DMS 273 (cell line): ENCODE measurements around the gene SIL1.
"Not testable (repeated sequence)": the region's sequence is repeated elsewhere in the genome, so short reads cannot be mapped to it uniquely, and the experiment has no call there.

ENCODE experiments used
- DNase-seq: peaks from one replicate; lab custom pipeline; 2025; ENCODE audit not compliant: unreplicated experiment; lab: John Stamatoyannopoulos, UW

The SIL1 gene

DNA sequence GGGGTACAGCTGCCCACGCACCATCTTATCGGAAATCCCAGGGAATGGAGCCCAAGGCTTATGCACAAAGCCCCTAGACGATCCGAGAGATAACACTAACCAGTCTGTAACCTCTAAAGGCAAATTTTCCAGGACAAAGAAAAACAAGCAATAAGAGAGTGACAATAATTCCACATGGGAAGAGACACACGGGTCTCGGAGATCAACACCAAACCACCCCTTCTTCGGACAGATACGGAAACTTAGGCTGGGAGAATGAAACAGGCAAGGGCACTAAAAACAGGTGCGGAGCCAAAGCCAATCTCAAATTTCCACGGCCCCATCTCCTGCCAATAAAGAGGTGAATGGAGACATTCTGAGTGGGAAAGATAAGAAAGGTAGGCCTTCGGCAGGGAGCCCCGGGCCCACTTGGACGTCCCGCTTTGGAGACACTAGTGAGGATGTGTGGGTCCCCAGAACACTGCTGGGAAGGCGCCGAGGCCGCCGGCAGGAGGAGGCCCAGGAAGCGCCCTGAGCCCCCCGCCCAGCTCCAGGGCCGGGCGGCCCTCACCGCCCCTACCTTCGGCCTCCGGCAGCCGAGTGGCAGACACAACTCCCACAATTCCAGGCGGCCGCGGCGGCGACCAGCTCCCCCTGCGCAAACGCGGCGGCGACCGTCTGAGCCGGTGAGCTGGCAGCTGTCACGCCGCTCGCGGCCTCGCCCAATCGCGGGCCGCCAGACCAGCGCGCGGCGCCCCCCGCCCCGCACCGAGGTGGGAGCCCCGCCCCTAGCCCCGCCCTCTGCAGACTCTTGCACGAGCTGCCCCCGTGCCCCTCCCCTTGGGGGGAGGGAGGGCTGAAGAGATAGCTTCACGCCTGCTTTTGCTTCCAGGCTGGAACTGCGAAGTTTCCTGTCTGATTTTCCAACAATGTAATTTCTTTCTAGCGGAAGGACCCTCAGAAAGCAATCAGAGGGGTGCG, at the start of gene SIL1:
Gene SIL1 (minus strand): TSS at position 659 of the 960 bp plus-strand sequence. CDS start 70,525 bp downstream, outside the sequence.
- DNase-seq, result peak; percentile 99

DNA sequence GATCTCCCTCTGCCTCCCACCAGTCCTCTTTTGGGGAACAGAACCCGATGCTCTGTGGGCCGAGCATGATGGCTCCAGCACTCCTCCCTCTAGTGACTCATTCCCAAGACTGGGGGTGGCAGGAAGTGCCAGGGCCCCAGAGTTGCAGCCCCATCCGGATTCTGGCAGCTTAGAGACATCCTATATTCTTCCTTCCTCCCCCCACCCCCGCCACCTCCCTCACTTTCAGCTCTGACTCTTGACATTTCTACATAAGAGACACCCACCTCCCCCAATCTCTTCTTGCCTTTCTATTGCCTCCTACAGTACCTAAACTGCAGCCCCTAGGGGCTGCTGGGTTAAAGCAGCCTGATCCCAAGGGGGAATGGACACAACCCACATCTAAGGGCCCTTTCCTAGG, 48.2 kb upstream of the SIL1 start:
- peak; percentile 38 for DNase-seq

DNA sequence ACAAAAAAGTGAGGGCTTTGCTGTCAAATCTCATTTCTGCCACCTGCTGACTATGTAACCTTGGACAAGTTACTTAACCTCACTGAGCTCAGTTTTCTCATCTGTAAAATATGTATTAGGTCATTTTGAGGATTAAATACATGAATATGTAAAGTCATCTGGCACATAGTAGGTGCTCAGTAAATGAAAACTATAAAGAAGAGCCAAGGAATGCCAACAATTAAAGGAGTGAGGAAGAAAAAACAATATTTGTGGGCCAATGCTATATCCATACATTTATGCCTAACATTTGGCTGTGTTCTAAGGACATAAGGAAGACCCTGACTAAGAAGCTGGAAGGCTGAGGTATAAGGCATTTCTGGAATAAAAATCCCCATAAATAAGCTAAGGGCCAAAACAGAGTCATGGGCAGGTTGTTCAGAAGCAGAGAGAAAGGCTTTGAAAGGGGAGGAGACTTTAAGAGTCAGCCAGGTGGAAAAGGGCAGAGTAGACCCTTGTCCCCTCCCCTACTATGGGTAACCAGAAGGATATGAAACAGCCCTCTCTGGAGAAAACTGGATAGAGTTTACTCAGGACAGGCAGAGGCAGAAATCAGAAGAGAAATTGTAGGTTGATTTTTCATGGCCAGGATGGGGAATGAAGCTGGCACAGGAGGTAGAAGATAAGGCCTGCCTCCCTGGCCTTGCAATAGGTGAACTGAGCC, 47.6 kb upstream of the SIL1 start:
- no peak for DNase-seq

DNA sequence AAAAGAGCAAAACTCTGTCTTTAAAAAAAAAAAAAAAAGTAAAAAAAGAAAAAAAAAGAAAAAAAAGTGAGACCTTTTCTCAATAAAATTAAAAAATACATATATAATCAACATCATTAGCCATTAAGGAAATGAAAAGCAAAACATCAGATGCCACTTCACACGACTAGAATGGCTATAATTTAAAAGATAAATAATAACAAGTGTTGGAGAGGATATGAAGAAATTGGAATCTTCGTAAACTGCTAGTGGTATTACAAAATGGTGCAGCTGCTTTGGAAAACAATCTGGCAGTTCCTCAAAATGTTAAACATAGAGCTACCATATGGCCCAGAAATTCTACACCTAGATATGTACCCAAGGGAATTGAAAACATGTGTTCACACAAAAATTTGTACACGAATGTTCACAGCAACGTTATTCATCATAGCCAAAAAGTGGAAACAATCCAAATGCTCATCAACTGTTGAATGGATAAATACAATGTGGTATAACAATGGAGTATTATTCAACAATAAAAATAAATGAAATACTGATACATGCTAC, 45.3 kb upstream of the SIL1 start:
- DNase-seq, result peak; percentile 97

DNA sequence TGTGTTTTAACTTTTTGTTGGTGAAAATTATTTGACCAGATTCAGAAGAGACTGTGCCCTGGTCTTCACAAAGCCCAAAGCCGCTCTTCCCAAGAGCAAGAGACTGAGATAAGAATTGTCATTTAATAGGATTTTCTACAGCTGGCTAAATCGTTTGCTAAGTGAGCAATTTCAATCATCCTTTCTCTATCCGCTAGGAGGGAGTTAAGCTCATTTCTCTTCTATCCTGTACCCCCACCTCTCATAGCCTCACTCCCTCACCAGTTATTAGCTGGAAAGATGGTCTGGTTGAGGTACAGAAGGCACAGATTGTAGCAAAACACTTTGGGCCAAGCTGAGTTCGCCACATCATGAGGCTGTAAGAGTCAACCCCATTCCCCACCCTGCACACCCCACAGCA, 43.0 kb upstream of the SIL1 start:
- DNase-seq, result no peak

DNA sequence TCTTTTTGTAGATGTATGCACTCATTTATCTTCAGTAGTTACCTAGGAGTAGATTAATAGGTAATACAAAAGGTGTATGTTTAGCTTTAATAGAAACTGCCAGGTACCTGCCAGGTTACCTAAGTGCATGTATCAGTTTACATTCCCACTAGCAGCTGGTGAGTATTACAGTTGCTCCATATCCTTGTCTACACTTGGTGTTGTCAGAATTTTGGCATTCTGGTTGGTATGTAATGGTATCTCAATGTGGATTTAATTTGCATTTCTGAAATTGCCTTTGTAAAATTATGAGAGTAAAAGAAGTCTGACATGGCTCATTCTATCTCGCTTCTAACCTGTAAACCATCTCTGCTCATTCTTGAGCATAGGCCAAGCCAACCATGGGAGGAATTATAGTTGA, 38.3 kb upstream of the SIL1 start:
- no peak for DNase-seq

DNA sequence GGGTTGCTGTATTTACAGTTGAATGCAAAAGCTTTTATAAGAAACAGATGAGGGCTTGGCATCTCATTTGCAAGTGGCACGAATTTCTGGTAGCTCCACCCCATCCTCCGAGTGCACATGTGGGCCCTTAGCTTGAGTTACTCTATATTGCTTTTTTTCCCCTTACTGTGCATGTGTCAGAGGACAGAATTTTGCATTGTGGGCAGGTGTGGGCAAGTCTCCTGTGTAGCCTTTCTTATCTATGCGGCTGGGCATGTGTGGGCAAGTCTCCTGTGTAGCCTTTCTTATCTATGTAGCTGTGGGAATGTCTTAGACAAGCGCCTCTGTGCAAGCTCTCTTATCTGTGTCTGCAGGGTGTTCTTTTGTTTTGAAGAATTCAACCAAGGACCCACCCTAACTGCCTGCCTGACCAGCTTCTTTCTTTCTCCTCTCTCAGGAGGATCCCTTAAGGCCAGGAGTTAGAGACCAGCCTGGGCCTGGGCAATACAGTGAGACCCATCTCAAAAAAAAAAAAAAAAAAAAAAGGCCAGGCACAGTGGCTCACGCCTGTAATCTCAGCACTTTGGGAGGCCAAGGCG, 34.1 kb upstream of the SIL1 start:
- peak; percentile 85 for DNase-seq

DNA sequence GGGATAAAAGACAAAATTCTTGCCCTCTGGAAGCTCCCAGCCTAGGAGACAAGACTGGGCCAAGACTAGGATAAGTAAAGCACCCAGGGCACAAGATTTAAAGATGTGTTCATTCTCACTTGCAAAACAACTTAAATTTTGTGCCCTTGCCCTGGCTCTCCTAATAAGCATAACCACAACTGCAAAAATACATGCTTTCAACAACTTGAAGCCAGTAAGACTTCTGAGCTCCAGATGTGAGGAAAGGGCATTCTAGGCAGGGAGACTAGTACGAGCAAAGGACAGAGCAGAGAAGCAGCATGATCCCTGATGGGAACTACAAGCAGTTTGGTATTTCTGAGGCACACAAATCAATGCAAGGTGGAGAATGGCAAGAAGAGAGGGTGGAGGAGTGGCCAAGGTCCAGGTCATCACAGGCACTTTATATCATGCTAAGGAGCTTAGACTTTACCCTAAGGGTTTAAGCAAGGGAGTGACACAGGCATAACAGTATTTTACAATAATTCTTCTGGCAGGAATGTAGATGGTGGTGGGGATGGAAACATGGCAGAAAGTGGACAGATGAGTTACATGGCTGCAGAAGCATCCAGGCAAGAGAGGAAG, 30.1 kb upstream of the SIL1 start:
- no peak for DNase-seq

DNA sequence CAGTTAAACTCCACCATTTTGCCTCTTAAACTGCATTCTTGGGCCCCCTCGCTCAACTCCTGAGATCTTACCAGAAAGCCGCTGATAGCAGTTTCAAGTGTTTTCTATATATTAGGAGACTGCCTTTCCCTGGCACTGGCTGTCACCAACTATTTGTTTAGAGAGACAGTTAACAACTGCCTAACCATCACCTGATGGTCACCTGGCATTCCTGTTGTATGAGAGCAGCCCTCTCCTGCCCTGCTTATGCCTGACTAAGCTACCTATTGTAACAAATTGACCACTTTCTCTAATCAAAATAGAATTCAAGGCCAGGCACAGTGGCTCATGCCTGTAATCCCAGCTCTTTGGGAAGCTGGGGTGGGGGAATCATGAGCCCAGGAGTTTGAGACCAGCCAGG, 28.0 kb upstream of the SIL1 start:
- DNase-seq, result no peak

DNA sequence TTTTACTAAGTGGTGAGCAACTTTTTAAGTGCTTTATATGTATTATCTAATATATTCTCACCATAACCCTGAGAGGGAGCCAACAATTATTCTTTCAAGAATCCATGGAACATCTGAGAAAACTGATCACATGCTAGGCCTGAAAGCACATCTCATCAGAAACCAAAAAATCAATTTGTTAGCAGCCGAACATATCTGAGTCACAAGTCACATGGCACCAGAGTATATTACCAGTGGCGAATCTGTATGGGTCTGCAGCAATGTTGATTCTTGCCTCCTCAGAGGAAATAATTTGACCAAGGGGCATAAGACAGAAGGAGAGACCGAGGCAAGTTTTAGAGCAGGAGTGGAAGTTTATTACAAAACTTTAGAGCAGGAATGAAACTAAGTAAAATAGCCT, 25.3 kb upstream of the SIL1 start:
- no peak for DNase-seq

DNA sequence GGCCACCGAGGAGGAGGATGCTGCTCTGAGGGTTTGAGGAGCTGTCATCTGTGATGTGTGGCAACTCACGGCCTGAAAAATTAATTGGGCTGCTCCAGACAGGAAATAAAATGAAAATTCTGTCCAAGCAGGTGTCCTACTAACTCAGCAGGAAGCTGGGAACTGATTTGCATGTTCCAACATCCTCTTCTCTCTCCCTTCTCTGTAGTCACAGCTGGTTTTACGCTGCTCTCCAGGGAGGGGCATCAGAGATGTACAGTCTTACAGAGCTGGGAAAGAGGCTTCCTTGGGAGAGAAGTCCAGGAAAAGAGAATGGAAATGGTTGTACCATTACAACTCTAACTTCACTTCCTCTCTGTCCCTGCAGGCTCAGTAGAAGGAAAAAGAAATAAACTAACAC, 24.2 kb upstream of the SIL1 start:
- no peak for DNase-seq

DNA sequence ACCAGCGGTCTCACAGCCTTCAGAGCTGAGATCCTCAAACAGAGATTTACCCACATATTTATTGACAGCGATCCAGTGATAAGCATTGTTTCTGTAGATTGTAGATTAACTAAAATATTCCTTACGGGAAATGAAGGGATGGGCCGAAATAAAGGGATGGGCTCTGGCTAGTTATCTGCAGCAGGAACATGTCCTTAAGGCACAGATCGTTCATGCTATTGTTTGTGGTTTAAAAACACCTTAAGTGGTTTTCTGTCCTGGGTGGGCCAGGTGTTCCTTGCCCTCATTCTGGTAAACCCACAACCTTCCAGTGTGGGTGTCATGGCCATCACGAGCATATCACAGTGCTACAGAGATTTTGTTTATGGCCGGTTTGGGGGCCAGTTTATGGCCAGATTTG, 19.9 kb upstream of the SIL1 start:
- not testable (repeated sequence) for DNase-seq

DNA sequence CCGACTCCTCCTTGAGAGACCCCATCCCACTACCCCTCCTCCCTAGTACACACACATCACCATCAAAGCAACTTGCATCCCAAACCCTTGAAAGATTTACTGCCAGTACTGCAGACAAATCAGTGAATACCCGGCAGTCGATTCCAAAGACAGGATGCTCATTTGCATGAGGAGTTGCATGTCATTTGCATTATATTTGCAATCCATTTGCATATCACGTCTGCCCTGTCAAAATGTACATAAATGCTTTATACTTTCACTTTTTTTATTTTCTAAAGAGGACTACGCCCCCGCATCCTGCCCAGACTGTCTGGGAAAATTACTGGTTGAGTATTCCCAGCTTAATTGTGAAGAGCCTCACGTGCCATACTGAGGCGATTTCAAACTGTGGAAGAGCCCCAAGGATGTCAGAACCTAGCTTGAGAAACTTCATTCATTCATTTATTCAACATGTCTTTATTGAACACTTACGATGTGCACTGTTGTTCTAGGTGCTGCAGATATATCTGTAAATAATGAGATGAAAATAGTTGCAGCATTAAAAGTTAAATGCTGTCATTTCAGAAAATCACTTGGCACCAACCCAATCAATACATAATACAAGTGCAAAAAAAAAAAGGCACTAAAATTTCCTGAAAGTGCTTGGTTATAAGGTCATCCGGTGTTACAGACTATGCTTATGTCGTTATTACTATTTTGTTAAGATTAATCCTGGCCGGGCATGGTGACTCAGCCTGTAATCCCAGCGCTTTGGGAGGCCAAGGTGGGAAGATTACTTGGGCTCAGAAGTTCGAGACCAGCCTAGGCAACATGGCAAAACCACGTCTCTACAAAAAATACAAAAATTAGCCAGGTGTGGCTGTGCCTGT, 17.2 kb upstream of the SIL1 start:
- no peak for DNase-seq

DNA sequence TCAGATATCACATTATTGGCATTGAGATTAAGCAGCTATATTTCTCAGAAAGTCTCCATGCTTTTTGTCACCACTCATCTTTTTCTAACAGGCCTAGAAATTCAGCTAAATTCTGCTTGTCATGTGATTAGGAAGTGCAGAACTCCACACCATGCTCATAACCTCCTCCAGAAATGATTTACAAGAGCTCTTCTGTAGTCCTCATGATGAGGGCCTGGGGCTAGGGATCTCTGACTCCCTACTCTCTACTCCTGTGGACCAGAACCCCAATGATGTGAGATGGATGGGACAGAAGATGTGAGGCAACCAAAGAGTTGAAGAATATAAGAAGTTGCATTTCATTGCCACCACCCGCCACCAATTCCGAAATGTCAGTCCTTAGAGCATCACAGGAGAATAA, 16.5 kb upstream of the SIL1 start:
- no peak for DNase-seq

DNA sequence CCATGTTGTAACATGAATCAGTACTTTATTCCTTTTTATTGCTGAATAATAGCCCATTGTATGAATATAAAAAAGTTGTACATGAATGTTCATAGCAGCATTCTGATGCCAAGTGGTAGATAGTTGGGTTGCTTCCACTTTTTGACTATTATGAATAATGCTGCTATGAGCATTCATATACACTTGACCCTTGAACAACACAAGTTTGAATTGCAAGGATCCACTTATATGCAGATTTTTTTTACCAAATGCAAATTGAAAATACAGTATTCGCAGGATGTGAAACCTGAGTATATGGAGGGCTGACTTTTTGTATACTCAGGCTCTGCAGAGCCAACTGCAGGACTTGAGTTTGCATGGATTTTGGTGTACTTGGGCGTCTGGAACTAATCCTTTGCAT, 14.7 kb upstream of the SIL1 start:
- DNase-seq, result no peak

DNA sequence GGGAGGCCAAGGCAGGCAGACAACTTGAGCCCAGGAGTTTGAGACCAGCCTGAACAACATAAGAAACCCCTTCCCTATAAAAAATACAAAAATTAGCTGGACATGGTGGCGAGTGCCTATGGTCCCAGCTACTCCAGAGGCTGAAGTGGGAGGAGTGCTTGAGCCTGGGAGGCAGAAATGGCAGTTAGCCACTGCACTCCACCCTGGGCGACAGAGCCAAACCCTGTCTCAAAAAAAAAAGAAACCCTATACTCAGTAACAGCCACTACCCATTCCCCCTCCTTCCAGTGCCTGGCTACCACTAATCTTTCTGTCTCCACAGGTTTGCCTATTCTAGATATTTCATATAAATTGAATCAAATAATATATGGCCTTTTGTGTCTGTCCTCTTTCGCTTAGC, 14.3 kb upstream of the SIL1 start:
- no peak for DNase-seq

DNA sequence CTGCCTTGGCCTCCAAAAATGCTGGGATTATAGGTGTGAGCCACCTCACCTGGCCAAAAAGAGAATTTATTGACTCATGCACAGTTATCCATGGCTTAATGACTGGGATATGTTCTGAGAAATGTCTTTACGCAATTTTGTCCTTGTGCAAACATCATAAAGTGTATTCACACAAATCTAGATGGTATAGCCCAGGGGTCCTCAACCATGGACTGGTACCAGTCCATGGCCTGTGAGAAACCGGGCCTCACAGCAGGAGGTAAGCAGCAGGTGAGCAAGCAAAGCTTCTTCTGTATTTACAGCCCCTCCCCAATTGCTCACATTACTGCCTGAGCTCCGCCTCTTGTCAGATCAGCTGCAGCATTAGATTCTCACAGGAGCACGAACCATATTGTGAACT, 12.4 kb upstream of the SIL1 start:
- no peak for DNase-seq

DNA sequence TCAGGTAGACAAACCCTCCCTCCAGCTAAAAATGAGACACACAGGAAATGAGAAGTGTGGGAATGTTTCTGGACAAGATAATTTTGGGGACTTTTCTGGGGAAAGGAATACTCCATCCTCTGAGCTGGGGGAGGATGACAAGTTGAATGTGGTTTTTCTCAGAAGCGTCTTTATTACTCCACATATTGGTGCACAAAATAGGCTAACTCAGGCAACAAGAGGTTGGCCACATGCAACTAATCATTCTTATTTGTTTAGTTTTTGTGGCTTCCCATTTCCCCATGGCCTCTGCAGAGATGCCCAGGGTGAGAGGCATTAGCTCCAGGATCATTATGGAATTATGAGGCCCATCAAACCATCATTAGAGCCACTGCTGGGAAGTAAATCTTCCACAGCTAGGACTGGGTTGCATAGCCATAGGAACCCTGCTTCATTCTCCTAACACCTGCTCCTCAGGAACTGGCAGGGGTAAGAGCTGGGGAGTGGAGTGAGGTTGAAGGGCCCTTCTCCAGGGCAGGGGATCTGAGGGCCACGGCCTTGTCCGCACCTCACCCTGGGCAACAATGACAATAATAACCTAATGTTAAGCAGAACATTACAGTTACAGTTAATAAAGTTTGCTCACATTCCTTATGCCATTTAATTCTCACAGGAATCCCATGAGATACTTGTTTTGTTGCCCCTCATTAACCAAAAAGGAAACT, 9.3 kb upstream of the SIL1 start:
- no peak for DNase-seq

DNA sequence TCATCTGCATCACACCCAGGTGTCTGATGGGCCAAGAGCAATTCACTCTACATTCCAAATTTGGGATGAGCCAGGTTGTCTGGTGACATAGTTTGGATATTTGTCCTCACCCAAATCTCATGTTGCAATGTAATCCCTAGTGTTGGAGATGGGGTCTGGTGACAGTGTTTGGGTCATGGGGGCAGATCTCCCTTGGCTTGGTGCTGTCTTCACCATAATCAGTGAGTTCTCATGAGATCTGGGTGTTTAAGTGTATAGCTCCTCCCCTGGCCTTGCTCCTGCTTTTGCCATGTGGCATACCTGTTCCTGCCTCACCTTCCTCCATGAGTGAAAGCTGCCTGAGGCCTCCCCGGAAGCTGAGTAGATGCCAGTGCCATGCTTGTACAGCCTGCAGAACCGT, 7.4 kb upstream of the SIL1 start:
- no peak for DNase-seq

DNA sequence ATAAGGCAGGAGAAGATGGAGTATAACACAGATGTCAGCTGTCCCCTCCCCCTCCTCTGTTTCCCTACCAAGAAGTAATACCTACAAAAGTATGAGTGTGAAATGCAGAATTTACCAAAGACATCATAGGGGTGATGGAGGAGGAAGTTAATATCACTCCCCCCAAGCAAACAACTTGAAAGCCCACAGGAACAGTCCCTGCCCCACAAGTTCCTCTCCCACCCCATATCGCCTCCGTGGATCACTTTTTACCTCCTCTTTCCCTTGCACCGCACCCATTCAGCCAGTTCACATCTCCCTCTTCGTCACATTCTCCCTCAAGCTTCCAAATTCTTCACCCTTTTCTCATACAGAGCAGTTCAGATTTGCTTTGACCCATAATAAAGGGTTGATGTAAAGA, 7.0 kb upstream of the SIL1 start:
- DNase-seq, result no peak
